Measurements from ENCODE around the gene SPC24. TPM values are rescaled to one million over a fixed set of nuclear protein-coding genes. Genes with fewer than 3 reads are reported as not detected.

SPC24 gene
- total RNA-seq, 2 experiments from 2014 or later = 60.5 to 70.9 TPM

- POLR2A ChIA-PET = interaction anchor here (0.8 to 1.2 kb wide), 2 partner anchors 19 to 30 kb away, joined by 3 read pairs; no protein-coding TSS in a partner anchor
- H3K4me1 Mint-ChIP-seq (ENCODE audit: low read depth) = peaks cover 7% of the 10 kb centered on the region
- H3K27me3 Mint-ChIP-seq = peaks cover 12% of the 10 kb centered on the region
- DNase-seq (no peak), ATAC-seq (no peak)
- CTCF ChIA-PET = interaction anchor here (2.0 kb wide), 1 partner anchor 73 kb away, joined by 6 read pairs; no protein-coding TSS in a partner anchor
- H3K9me3 Mint-ChIP-seq = no peaks in the 10 kb centered on the region
- TF ChIP-seq CTCF (IDR thresholded peaks at IDR 0.05) = no peak
- peak overlapping the region; percentile 71 for H3K4me3 Mint-ChIP-seq
- H3K27ac Mint-ChIP-seq = no peak overlapping the region
- no peaks in the 10 kb centered on the region for H3K36me3 Mint-ChIP-seq (ENCODE audit: low read depth)
- intact Hi-C loops (cut with micrococcal nuclease) = no loop called here
Observed at GRCh38 chr19:11198769-11199424, 43.3 kb upstream of the SPC24 start.

- peaks cover 7% of the 10 kb centered on the region for H3K4me1 Mint-ChIP-seq (ENCODE audit: low read depth)
- ChIA-PET POLR2A (interaction anchor here (0.7 to 1.2 kb wide), 3 partner anchors 15 to 29 kb away, joined by 3 read pairs; no protein-coding TSS in a partner anchor), CTCF (interaction anchor here (0.6 to 2.0 kb wide), 2 partner anchors 72 to 162 kb away, joined by 3 to 6 read pairs; no protein-coding TSS in a partner anchor)
- TF ChIP-seq CTCF (IDR thresholded peaks at IDR 0.05) = no peak
- no peak overlapping the region for H3K27ac Mint-ChIP-seq
- peaks cover 12% of the 10 kb centered on the region for H3K27me3 Mint-ChIP-seq
- DNase-seq (no peak), ATAC-seq (no peak)
- H3K9me3 Mint-ChIP-seq = no peaks in the 10 kb centered on the region
- peak overlapping the region; percentile 71 for H3K4me3 Mint-ChIP-seq
- H3K36me3 Mint-ChIP-seq (ENCODE audit: low read depth) = no peaks in the 10 kb centered on the region
- intact Hi-C loops (cut with micrococcal nuclease) = no loop called here
Observed at GRCh38 chr19:11198175-11198534, 42.6 kb upstream of the SPC24 start.

- DNase-seq (peak; percentile 74), ATAC-seq (peak; percentile 96)
- peak within 1 kb of the TSS; percentile 71 for H3K4me3 Mint-ChIP-seq
- ChIA-PET POLR2A (interaction anchor here (0.7 to 1.2 kb wide), 2 partner anchors 14 to 29 kb away, joined by 3 read pairs; no protein-coding TSS in a partner anchor), CTCF (interaction anchor here (0.6 to 2.0 kb wide), 2 partner anchors 71 to 162 kb away, joined by 3 to 6 read pairs; no protein-coding TSS in a partner anchor)
- H3K9me3 Mint-ChIP-seq = no peaks in the 10 kb centered on the region
- intact Hi-C loops (cut with micrococcal nuclease) = no loop called here
- no peak within 1 kb of the TSS for H3K27ac Mint-ChIP-seq
- no peaks in the 10 kb centered on the region for H3K36me3 Mint-ChIP-seq (ENCODE audit: low read depth)
- peaks cover 12% of the 10 kb centered on the region for H3K27me3 Mint-ChIP-seq
- peaks cover 7% of the 10 kb centered on the region for H3K4me1 Mint-ChIP-seq (ENCODE audit: low read depth)
- TF ChIP-seq CTCF (IDR thresholded peaks at IDR 0.05) = no peak
Observed at GRCh38 chr19:11197291-11198174, 42.0 kb upstream of the SPC24 start, which contains the start of gene KANK2. KANK2 (minus strand) TSS chr19:11197545; CDS start chr19:11194511, 3,034 bp downstream.

- no peak for TF ChIP-seq CTCF (IDR thresholded peaks at IDR 0.05)
- intact Hi-C loops (cut with micrococcal nuclease) = no loop called here
- Mint-ChIP-seq H3K27ac (no peak overlapping the region), H3K27me3 (peaks cover 12% of the 10 kb centered on the region), H3K36me3 (ENCODE audit: low read depth) (no peaks in the 10 kb centered on the region), H3K9me3 (no peaks in the 10 kb centered on the region), H3K4me3 (peak overlapping the region; percentile 61), H3K4me1 (ENCODE audit: low read depth) (peaks cover 7% of the 10 kb centered on the region)
- POLR2A ChIA-PET = no interaction called here
- DNase-seq = no peak
- no peak for ATAC-seq
- CTCF ChIA-PET = no interaction called here
Observed at GRCh38 chr19:11196406-11197287, 41.1 kb upstream of the SPC24 start.

Data from activated CD8-positive, alpha-beta T cell treated with anti-CD3 and anti-CD28 coated beads for 36 hours (primary cell).